IPS DF 6.9 (cell line): ENCODE data around the gene ATMIN.

Experiments
- DNase-seq: peaks from one replicate; pipeline ENCODE4 v3.0.0-alpha.2; 2013; ENCODE audit warnings: low read depth, low spot score
- H3K27ac ChIP-seq: one replicate; pipeline ENCODE4 v1.5.1; 2013; ENCODE audit warnings: low read length, control low read depth
- H3K27me3 ChIP-seq: 2 replicates; pipeline ENCODE4 v1.6.1; 2013; ENCODE audit warnings: mild to moderate bottlenecking, low read length; ENCODE audit not compliant: control insufficient read depth, insufficient read depth
- H3K36me3 ChIP-seq: 2 replicates; pipeline ENCODE4 v1.6.1; 2013; ENCODE audit warnings: low read length; ENCODE audit not compliant: control insufficient read depth, insufficient read depth
- H3K4me1 ChIP-seq: 2 replicates; pipeline ENCODE4 v1.6.1; 2013; ENCODE audit warnings: low read length; ENCODE audit not compliant: control insufficient read depth, insufficient read depth
- H3K4me3 ChIP-seq: 2 replicates; pipeline ENCODE4 v1.5.1; 2013; ENCODE audit warnings: mild to moderate bottlenecking, low read length
- H3K9me3 ChIP-seq: 2 replicates; pipeline ENCODE4 v1.6.1; 2013; ENCODE audit warnings: low read length, inconsistent platforms; ENCODE audit not compliant: control insufficient read depth, insufficient read depth
- WGBS: extraction: QIAGEN DNeasy Blood & Tissue Kit; methylation state at CpG from one replicate; pipeline ENCODE4 v1.1.7; 2013; ENCODE audit warnings: mixed read lengths, missing lambda C conversion rate; ENCODE audit not compliant: insufficient read length, insufficient coverage; 5-methylcytosine and 5-hydroxymethylcytosine counted together

The ATMIN gene

GRCh38 chr16:81036751-81037350, 1.2 kb downstream of the ATMIN start:
- Histone ChIP-seq H3K27me3 (no peaks in the 10 kb centered on the region), H3K4me3 (peak overlapping the region; percentile 88; the same call in 1 of the 2 replicates), H3K27ac (no peak overlapping the region), H3K4me1 (peaks cover 1% of the 10 kb centered on the region; the same call in 1 of the 2 replicates), H3K9me3 (peaks cover 2% of the 10 kb centered on the region; the same call in 1 of the 2 replicates), H3K36me3 (peaks cover 5% of the 10 kb centered on the region; the same call in 1 of the 2 replicates)
- WGBS, result no CpG with 5 or more reads among the region's 10 CpGs
- no peak for DNase-seq

- peaks cover 1% of the 10 kb centered on the region; the same call in 1 of the 2 replicates for H3K4me1 ChIP-seq
- no peak for DNase-seq
- H3K27ac ChIP-seq, result no peak overlapping the region
- peaks cover 16% of the 10 kb centered on the region; the same call in 1 of the 2 replicates for H3K36me3 ChIP-seq
- no peak overlapping the region for H3K4me3 ChIP-seq
- H3K9me3 ChIP-seq, result no peaks in the 10 kb centered on the region
- WGBS, result no CpG with 5 or more reads among the region's 2 CpGs
- no peaks in the 10 kb centered on the region for H3K27me3 ChIP-seq
Measured at GRCh38 chr16:81040131-81040530, 4.5 kb downstream of the ATMIN start.

GRCh38 chr16:81040842-81041241, 5.2 kb downstream of the ATMIN start:
- WGBS, result no CpG with 5 or more reads among the region's 5 CpGs
- Histone ChIP-seq H3K36me3 (peaks cover 18% of the 10 kb centered on the region; the same call in 1 of the 2 replicates), H3K27me3 (no peaks in the 10 kb centered on the region), H3K27ac (no peak overlapping the region), H3K4me1 (no peaks in the 10 kb centered on the region), H3K4me3 (no peak overlapping the region), H3K9me3 (no peaks in the 10 kb centered on the region)
- no peak for DNase-seq

GRCh38 chr16:81041696-81042095, 6.1 kb downstream of the ATMIN start:
- no peaks in the 10 kb centered on the region for H3K27me3 ChIP-seq
- H3K36me3 ChIP-seq, result peaks cover 18% of the 10 kb centered on the region; the same call in 1 of the 2 replicates
- H3K4me3 ChIP-seq, result no peak overlapping the region
- no peaks in the 10 kb centered on the region for H3K9me3 ChIP-seq
- no peak for DNase-seq
- no peaks in the 10 kb centered on the region for H3K4me1 ChIP-seq
- no peak overlapping the region for H3K27ac ChIP-seq
- WGBS, result no CpG with 5 or more reads among the region's 4 CpGs

- DNase-seq, result no peak
- Histone ChIP-seq H3K4me3 (no peak overlapping the region), H3K27me3 (no peaks in the 10 kb centered on the region), H3K9me3 (no peaks in the 10 kb centered on the region), H3K4me1 (no peaks in the 10 kb centered on the region), H3K36me3 (peaks cover 18% of the 10 kb centered on the region; the same call in 1 of the 2 replicates), H3K27ac (no peak overlapping the region)
- WGBS, result no CpG with 5 or more reads among the region's 2 CpGs
Measured at GRCh38 chr16:81042821-81043220, 7.2 kb downstream of the ATMIN start.

- Histone ChIP-seq H3K4me1 (no peaks in the 10 kb centered on the region), H3K36me3 (no peaks in the 10 kb centered on the region), H3K4me3 (no peak overlapping the region), H3K27ac (no peak overlapping the region), H3K27me3 (no peaks in the 10 kb centered on the region), H3K9me3 (no peaks in the 10 kb centered on the region)
- no CpG with 5 or more reads among the region's 11 CpGs for WGBS
- DNase-seq, result no peak
Measured at GRCh38 chr16:81053761-81054160, 18.1 kb downstream of the ATMIN start.

GRCh38 chr16:81060576-81061306, 25.1 kb downstream of the ATMIN start:
- H3K4me1 ChIP-seq, result peaks cover 2% of the 10 kb centered on the region; the same call in 1 of the 2 replicates
- H3K27ac ChIP-seq, result no peak overlapping the region
- 100% methylated on average over 1 of the region's 14 CpGs for WGBS
- H3K4me3 ChIP-seq, result no peak overlapping the region
- H3K27me3 ChIP-seq, result no peaks in the 10 kb centered on the region
- no peaks in the 10 kb centered on the region for H3K9me3 ChIP-seq
- no peaks in the 10 kb centered on the region for H3K36me3 ChIP-seq
- no peak for DNase-seq

GRCh38 chr16:81061307-81061640, 25.6 kb downstream of the ATMIN start:
- peaks cover 2% of the 10 kb centered on the region; the same call in 1 of the 2 replicates for H3K4me1 ChIP-seq
- no peak for DNase-seq
- H3K4me3 ChIP-seq, result no peak overlapping the region
- H3K27ac ChIP-seq, result no peak overlapping the region
- H3K9me3 ChIP-seq, result no peaks in the 10 kb centered on the region
- WGBS, result no CpG with 5 or more reads among the region's 10 CpGs
- no peaks in the 10 kb centered on the region for H3K36me3 ChIP-seq
- H3K27me3 ChIP-seq, result no peaks in the 10 kb centered on the region

- WGBS, result 100% methylated on average over 1 of the region's 10 CpGs
- Histone ChIP-seq H3K4me1 (peaks cover 2% of the 10 kb centered on the region; the same call in 1 of the 2 replicates), H3K27ac (no peak overlapping the region), H3K36me3 (no peaks in the 10 kb centered on the region), H3K9me3 (no peaks in the 10 kb centered on the region), H3K27me3 (no peaks in the 10 kb centered on the region), H3K4me3 (no peak overlapping the region)
- no peak for DNase-seq
Measured at GRCh38 chr16:81061871-81062608, 26.4 kb downstream of the ATMIN start.

GRCh38 chr16:81066681-81067080, 31.0 kb downstream of the ATMIN start:
- Histone ChIP-seq H3K27ac (no peak overlapping the region), H3K27me3 (no peaks in the 10 kb centered on the region), H3K4me3 (no peak overlapping the region), H3K4me1 (no peaks in the 10 kb centered on the region), H3K9me3 (no peaks in the 10 kb centered on the region; the same call in 1 of the 2 replicates), H3K36me3 (no peaks in the 10 kb centered on the region)
- WGBS, result no CpG with 5 or more reads among the region's 4 CpGs
- DNase-seq, result no peak
